HepG2 (cell line): ENCODE data around the gene PTPN22. TPM values are rescaled to one million over a fixed set of nuclear protein-coding genes. Genes with fewer than 3 reads are reported as not detected.
A peak's percentile ranks its signal among the peaks of the same experiment; 100 is the strongest.

Experiments
- ATAC-seq: fragments of 200-7000 bp; cut with Tn5 transposase; 3 replicates; pipeline ENCODE4 v1.9.1; 2020; ENCODE audit warnings: mild to moderate bottlenecking, moderate library complexity
- BruUV-seq: library from RNA; stranded (reverse); fragments of 400-500 nt; replicated peaks from 2 replicates; lab custom pipeline; 2021; lab: Mats Ljungman, UMichigan
- CTCF ChIA-PET: fragments of 300-600 bp; formaldehyde crosslinking; extraction: SDS; loops from one replicate; lab custom pipeline; 2021; ENCODE audit warnings: low total read pairs, inconsistent platforms, low intra/inter-chr PET ratio; lab: Yijun Ruan, JAX
- POLR2A ChIA-PET: fragments of 350-600 bp; sonication (Branson Sonifier 250); formaldehyde crosslinking; loops from one replicate; lab custom pipeline; 2020; ENCODE audit warnings: antibody characterized with exemption, inconsistent platforms; lab: Yijun Ruan, JAX
- DNase-seq: peaks from one replicate; pipeline ENCODE4 v3.0.0-alpha.2; 2015; ENCODE audit warnings: low spot score
- FAIRE-seq: peaks from 3 replicates; lab custom pipeline; 2011; peaks lifted over from hg19 to GRCh38; lab: Jason Lieb, UNC
- H2AFZ ChIP-seq: one replicate; pipeline ENCODE4 v1.6.1; 2011; ENCODE audit warnings: low read length, inconsistent platforms
- H3K27ac ChIP-seq: fragments of 300-600 bp; 3 replicates; pipeline ENCODE4 v1.8.0; 2011; ENCODE audit warnings: mixed run types, mild to moderate bottlenecking, mixed read lengths, low read length, inconsistent platforms; ENCODE audit not compliant: insufficient read depth; ENCODE audit errors: extremely low read length
- H3K27me3 ChIP-seq, 2 experiments: fragments of 200-600 bp in 1 of 2; 2 replicates in 1 of 2; 3 replicates in 1 of 2; pipeline versions ENCODE4 v1.6.0 to v1.8.0; 2011; ENCODE audit warnings: low read length in 2 of 2, mild to moderate bottlenecking in 2 of 2, moderate library complexity in 2 of 2, inconsistent platforms in 1 of 2; ENCODE audit not compliant: insufficient read depth in 2 of 2, control insufficient read depth in 1 of 2
- H3K36me3 ChIP-seq, 2 experiments: fragments of 200-600 bp in 1 of 2; replicated peaks in 1 of 2; 2 replicates in 1 of 2; 3 replicates in 1 of 2; pipeline versions ENCODE4 v1.5.1 to v1.8.0; 2011; ENCODE audit warnings: low read length in 2 of 2, inconsistent platforms in 1 of 2; ENCODE audit not compliant: insufficient read depth in 2 of 2, control insufficient read depth in 1 of 2
- H3K4me1 ChIP-seq: 2 replicates; pipeline ENCODE4 v1.5.1; 2012; ENCODE audit warnings: low read length, inconsistent platforms; ENCODE audit not compliant: insufficient read depth
- H3K4me2 ChIP-seq: 2 replicates; pipeline ENCODE4 v1.6.0; 2011; ENCODE audit warnings: low read depth, low read length, inconsistent platforms
- H3K4me3 ChIP-seq, 3 experiments: fragments of 200-600 bp in 1 of 3; sonication (generic), shearing (Covaris generic) in 1 of 3; replicated peaks in 1 of 3; 2 replicates each; pipeline ENCODE4 v1.5.1; 2011 to 2016; ENCODE audit warnings: low read length in 3 of 3, inconsistent platforms in 2 of 3, low read depth in 2 of 3, mild to moderate bottlenecking in 2 of 3, control low read depth in 1 of 3, mixed read lengths in 1 of 3; ENCODE audit not compliant: insufficient read depth in 1 of 3
- H3K79me2 ChIP-seq: one replicate; pipeline ENCODE4 v1.6.1; 2011; ENCODE audit warnings: low read length, inconsistent platforms; ENCODE audit not compliant: insufficient read depth
- H3K9ac ChIP-seq: 2 replicates; pipeline ENCODE4 v1.6.0; 2011; ENCODE audit warnings: mild to moderate bottlenecking, low read depth, low read length, inconsistent platforms; ENCODE audit not compliant: insufficient read depth
- H3K9me3 ChIP-seq: 2 replicates; pipeline ENCODE4 v1.5.1; 2012; ENCODE audit warnings: mild to moderate bottlenecking, low read length
- H4K20me1 ChIP-seq: 2 replicates; pipeline ENCODE4 v1.6.0; 2011; ENCODE audit warnings: inconsistent platforms, mild to moderate bottlenecking, low read length, moderate library complexity; ENCODE audit not compliant: insufficient read depth
- FOXK2 ChIP-seq: fragments of 450-650 bp; IDR thresholded peaks from 2 replicates; pipeline ENCODE4 v1.6.1; 2016
- MTF1 ChIP-seq: sonication (generic); formaldehyde crosslinking; IDR thresholded peaks from 2 replicates; pipeline ENCODE4 v1.5.0; 2020; ENCODE audit warnings: missing genetic modification reagents
- RARG ChIP-seq: sonication (generic); formaldehyde crosslinking; IDR thresholded peaks from 2 replicates; pipeline ENCODE4 v1.4.0; 2020; ENCODE audit warnings: low read depth, mild to moderate bottlenecking, missing genetic modification reagents
- SMC3 ChIP-seq: IDR thresholded peaks from 2 replicates; pipeline ENCODE4 v1.6.1; 2011; ENCODE audit warnings: low read length, improper control_type of control experiment
- WGBS: methylation state at CpG from one replicate; pipeline ENCODE4 v1.1.6; 2017; ENCODE audit warnings: low lambda C conversion rate; 5-methylcytosine and 5-hydroxymethylcytosine counted together
- in situ Hi-C: cut with HindIII; loops from 2 replicates; pipeline ENCODE4 v1.10.0; 2017; ENCODE audit warnings: low pct_unique_long_range_greater_than_20kb; ENCODE audit not compliant: extremely low pct_ligation_motif_present
- intact Hi-C: fragments of 100-400 bp; cut with micrococcal nuclease; formaldehyde crosslinking; loops from one replicate; pipeline ENCODE4 v1.10.0; 2022; ENCODE audit not compliant: unreplicated experiment
- polyA plus RNA-seq, 8 experiments: library from polyadenylated mRNA; depleted of rRNA in 3 of 8; stranded (reverse) in 7 of 8; unstranded in 1 of 8; fragments of >200 nt; fragmentation: Illumina TruSeq in 4 of 8; extraction: Trizol in 4 of 8; gene quantifications; 2 replicates each; pipeline versions ENCODE4 v1.2.1 to v1.2.3, GENCODE V29; 2011 to 2016; ENCODE audit warnings: low read depth in 4 of 8, missing spikeins in 1 of 8, mixed read lengths in 1 of 8; ENCODE audit not compliant: insufficient read depth in 1 of 8
- total RNA-seq, 5 experiments: library from RNA; depleted of rRNA; stranded (reverse); fragments of >200 nt; fragmentation: Illumina TruSeq; extraction: Trizol; gene quantifications; 2 replicates each; pipeline ENCODE4 v1.2.3, GENCODE V29; 2016; ENCODE audit warnings: low read depth in 1 of 5
- TF ChIP-seq, protein P1 (sequence below): sonication (generic); formaldehyde crosslinking; IDR thresholded peaks from 2 replicates; pipeline ENCODE4 v1.4.0; 2020; ENCODE audit warnings: mild to moderate bottlenecking, missing genetic modification reagents
- TF ChIP-seq, protein P2 (sequence below): IDR thresholded peaks from 2 replicates; pipeline ENCODE4 v1.4.0; 2020; ENCODE audit warnings: mild to moderate bottlenecking, missing genetic modification reagents
- TF ChIP-seq, protein P3 (sequence below): IDR thresholded peaks from 2 replicates; pipeline ENCODE4 v1.6.1; 2012; ENCODE audit warnings: low read depth, low read length, improper control_type of control experiment
- TF ChIP-seq, protein P4 (sequence below): sonication (generic); formaldehyde crosslinking; IDR thresholded peaks from 2 replicates; pipeline ENCODE4 v1.4.0; 2020; ENCODE audit warnings: missing genetic modification reagents
- TF ChIP-seq, protein P5 (sequence below): sonication (generic); formaldehyde crosslinking; IDR thresholded peaks from 2 replicates; pipeline ENCODE4 v1.5.1; 2020; ENCODE audit warnings: mild to moderate bottlenecking, missing genetic modification reagents, moderate library complexity

PTPN22 gene
- total and polyA plus RNA-seq, 2 of the 13 experiments (the other 11 are each of a cell fraction or from before 2014, with no cell fraction given), result not detected

DNA sequence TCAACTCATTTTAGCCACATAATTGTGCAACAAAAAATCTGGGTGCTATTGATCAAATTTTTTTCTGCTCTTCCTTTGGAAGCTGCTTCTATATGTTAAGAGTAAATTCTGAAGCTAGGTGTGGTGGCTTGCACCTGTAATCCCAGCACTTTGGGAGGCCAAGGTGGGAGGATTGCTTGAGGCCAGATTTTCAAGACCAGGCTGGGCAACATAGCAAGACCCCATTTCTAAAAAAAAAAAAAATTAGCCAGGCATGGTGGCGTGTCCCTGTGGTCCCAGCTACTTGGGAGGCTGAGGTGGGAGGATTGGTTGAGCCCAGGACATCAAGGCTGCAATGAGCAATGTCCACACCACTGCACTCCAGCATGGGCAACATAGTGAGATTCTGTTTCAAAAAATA lies 35.0 kb downstream of the PTPN22 start (continued):
- TF ChIP-seq, protein P1, sequence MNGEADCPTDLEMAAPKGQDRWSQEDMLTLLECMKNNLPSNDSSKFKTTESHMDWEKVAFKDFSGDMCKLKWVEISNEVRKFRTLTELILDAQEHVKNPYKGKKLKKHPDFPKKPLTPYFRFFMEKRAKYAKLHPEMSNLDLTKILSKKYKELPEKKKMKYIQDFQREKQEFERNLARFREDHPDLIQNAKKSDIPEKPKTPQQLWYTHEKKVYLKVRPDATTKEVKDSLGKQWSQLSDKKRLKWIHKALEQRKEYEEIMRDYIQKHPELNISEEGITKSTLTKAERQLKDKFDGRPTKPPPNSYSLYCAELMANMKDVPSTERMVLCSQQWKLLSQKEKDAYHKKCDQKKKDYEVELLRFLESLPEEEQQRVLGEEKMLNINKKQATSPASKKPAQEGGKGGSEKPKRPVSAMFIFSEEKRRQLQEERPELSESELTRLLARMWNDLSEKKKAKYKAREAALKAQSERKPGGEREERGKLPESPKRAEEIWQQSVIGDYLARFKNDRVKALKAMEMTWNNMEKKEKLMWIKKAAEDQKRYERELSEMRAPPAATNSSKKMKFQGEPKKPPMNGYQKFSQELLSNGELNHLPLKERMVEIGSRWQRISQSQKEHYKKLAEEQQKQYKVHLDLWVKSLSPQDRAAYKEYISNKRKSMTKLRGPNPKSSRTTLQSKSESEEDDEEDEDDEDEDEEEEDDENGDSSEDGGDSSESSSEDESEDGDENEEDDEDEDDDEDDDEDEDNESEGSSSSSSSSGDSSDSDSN (CRISPR knock-in tag), result no peak
- no peak for TF ChIP-seq MTF1 (CRISPR knock-in tag)

DNA sequence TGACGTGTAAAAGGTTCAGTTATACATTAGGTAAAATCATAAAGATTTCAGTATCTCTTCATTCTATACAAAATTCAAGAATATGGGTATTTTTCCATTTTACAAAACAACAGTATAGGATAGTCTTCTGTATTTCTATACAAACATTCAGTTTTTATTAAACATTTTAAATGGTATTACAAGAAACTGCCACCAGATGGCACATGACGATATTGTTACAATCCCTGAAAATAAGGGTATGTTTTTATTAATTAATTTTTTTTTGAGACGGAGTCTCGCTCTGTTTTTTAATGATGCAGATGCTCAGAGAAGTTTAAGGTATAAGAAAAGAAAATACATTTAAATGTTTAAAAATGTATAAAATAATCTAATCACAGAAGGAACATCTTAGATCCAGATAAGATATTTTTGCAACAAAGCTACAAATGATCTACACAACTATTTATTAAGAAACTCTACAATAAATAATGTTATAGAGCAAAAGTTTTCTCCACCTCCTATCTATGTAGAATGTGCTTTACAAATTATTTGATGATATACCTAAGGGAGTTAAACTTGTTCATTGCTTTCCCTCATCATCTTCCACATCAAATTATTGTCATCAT lies 35.7 kb downstream of the PTPN22 start:
- H3K79me2 ChIP-seq, result no peaks in the 10 kb centered on the region
- BruUV-seq, result no TSS peak
- POLR2A ChIA-PET, result no interaction called here
- no peak for ATAC-seq
- intact Hi-C loops, result loop anchor here (2.0 to 10.0 kb wide), 4 partner anchors 37 to 449 kb away; partner anchors contain the start of genes HIPK1 and PTPN22
- no peak overlapping the region for H3K4me3 ChIP-seq
- no peaks in the 10 kb centered on the region for H4K20me1 ChIP-seq
- no peaks in the 10 kb centered on the region for H3K4me1 ChIP-seq
- no peak overlapping the region for H3K27ac ChIP-seq
- CTCF ChIA-PET, result interaction anchor here (0.8 to 1.5 kb wide), 2 partner anchors 69 to 445 kb away, joined by 3 to 6 read pairs; partner anchors contain the start of genes AP4B1 and DCLRE1B
- H3K9me3 ChIP-seq, result no peaks in the 10 kb centered on the region
- H2AFZ ChIP-seq, result no peak overlapping the region
- no peaks in the 10 kb centered on the region for H3K36me3 ChIP-seq
- in situ Hi-C loops, result loop anchor here (25.0 kb wide), 1 partner anchor 452 kb away; no protein-coding TSS in a partner anchor
- WGBS, result 1% methylated on average over 4 of the region's 4 CpGs
- no peak overlapping the region for H3K9ac ChIP-seq
- DNase-seq, result peak; percentile 42
- no peak for FAIRE-seq
- 0 out of 5 replicates have a peak, but pooled peaks cover 0 to 3% of the 10 kb centered on the region in 2 experiments for H3K27me3 ChIP-seq
- H3K4me2 ChIP-seq, result no peak overlapping the region; the same call in 1 of the 2 replicates
- TF ChIP-seq, protein P2, sequence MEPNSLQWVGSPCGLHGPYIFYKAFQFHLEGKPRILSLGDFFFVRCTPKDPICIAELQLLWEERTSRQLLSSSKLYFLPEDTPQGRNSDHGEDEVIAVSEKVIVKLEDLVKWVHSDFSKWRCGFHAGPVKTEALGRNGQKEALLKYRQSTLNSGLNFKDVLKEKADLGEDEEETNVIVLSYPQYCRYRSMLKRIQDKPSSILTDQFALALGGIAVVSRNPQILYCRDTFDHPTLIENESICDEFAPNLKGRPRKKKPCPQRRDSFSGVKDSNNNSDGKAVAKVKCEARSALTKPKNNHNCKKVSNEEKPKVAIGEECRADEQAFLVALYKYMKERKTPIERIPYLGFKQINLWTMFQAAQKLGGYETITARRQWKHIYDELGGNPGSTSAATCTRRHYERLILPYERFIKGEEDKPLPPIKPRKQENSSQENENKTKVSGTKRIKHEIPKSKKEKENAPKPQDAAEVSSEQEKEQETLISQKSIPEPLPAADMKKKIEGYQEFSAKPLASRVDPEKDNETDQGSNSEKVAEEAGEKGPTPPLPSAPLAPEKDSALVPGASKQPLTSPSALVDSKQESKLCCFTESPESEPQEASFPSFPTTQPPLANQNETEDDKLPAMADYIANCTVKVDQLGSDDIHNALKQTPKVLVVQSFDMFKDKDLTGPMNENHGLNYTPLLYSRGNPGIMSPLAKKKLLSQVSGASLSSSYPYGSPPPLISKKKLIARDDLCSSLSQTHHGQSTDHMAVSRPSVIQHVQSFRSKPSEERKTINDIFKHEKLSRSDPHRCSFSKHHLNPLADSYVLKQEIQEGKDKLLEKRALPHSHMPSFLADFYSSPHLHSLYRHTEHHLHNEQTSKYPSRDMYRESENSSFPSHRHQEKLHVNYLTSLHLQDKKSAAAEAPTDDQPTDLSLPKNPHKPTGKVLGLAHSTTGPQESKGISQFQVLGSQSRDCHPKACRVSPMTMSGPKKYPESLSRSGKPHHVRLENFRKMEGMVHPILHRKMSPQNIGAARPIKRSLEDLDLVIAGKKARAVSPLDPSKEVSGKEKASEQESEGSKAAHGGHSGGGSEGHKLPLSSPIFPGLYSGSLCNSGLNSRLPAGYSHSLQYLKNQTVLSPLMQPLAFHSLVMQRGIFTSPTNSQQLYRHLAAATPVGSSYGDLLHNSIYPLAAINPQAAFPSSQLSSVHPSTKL, result no peak
- TF ChIP-seq, protein P3, sequence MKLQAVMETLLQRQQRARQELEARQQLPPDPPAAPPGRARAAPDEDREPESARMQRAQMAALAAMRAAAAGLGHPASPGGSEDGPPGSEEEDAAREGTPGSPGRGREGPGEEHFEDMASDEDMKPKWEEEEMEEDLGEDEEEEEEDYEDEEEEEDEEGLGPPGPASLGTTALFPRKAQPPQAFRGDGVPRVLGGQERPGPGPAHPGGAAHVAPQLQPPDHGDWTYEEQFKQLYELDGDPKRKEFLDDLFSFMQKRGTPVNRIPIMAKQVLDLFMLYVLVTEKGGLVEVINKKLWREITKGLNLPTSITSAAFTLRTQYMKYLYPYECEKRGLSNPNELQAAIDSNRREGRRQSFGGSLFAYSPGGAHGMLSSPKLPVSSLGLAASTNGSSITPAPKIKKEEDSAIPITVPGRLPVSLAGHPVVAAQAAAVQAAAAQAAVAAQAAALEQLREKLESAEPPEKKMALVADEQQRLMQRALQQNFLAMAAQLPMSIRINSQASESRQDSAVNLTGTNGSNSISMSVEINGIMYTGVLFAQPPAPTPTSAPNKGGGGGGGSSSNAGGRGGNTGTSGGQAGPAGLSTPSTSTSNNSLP, result peak; percentile 49; the same call in 1 of the 2 replicates
- TF ChIP-seq RARG (CRISPR knock-in tag) (no peak), SMC3 (peak; percentile 42; the same call in 1 of the 2 replicates), FOXK2 (no peak)
- TF ChIP-seq, protein P4, sequence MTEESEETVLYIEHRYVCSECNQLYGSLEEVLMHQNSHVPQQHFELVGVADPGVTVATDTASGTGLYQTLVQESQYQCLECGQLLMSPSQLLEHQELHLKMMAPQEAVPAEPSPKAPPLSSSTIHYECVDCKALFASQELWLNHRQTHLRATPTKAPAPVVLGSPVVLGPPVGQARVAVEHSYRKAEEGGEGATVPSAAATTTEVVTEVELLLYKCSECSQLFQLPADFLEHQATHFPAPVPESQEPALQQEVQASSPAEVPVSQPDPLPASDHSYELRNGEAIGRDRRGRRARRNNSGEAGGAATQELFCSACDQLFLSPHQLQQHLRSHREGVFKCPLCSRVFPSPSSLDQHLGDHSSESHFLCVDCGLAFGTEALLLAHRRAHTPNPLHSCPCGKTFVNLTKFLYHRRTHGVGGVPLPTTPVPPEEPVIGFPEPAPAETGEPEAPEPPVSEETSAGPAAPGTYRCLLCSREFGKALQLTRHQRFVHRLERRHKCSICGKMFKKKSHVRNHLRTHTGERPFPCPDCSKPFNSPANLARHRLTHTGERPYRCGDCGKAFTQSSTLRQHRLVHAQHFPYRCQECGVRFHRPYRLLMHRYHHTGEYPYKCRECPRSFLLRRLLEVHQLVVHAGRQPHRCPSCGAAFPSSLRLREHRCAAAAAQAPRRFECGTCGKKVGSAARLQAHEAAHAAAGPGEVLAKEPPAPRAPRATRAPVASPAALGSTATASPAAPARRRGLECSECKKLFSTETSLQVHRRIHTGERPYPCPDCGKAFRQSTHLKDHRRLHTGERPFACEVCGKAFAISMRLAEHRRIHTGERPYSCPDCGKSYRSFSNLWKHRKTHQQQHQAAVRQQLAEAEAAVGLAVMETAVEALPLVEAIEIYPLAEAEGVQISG (CRISPR knock-in tag), result no peak
- TF ChIP-seq, protein P5, sequence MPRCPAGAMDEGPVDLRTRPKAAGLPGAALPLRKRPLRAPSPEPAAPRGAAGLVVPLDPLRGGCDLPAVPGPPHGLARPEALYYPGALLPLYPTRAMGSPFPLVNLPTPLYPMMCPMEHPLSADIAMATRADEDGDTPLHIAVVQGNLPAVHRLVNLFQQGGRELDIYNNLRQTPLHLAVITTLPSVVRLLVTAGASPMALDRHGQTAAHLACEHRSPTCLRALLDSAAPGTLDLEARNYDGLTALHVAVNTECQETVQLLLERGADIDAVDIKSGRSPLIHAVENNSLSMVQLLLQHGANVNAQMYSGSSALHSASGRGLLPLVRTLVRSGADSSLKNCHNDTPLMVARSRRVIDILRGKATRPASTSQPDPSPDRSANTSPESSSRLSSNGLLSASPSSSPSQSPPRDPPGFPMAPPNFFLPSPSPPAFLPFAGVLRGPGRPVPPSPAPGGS, result no peak
